C4-2B (cell line): ENCODE results near the gene C9orf78.

Experiments
- CTCF ChIP-seq: fragments of 450-650 bp; conservative IDR thresholded peaks from 2 replicates; pipeline ENCODE4 v1.5.1; 2017; ENCODE audit warnings: mild to moderate bottlenecking
- ZFX ChIP-seq: fragments of 450-650 bp; IDR thresholded peaks from 2 replicates; pipeline ENCODE4 v1.6.1; 2017

GRCh38 chr9:129802833-129803675 is 32.0 kb downstream of the C9orf78 start, which contains the start of gene TOR1B:
- TF ChIP-seq CTCF (no peak), ZFX (peak; percentile 53; the same call in 1 of the 2 replicates)
